HepG2 (cell line): ENCODE results near the gene MPST. TPM values are rescaled to one million over a fixed set of nuclear protein-coding genes. Genes with fewer than 3 reads are reported as not detected.

ENCODE experiments used
- BCL6 ChIP-seq: IDR thresholded peaks from 2 replicates; pipeline ENCODE4 v1.6.1; 2016; ENCODE audit warnings: missing genetic modification reagents, missing compliant biosample characterization
- BRF2 ChIP-seq: sonication (generic); formaldehyde crosslinking; IDR thresholded peaks from 2 replicates; pipeline ENCODE4 v1.8.1; 2022; ENCODE audit warnings: mild to moderate bottlenecking, missing genetic modification reagents
- DZIP1 ChIP-seq: sonication (generic); formaldehyde crosslinking; IDR thresholded peaks from 2 replicates; pipeline ENCODE4 v1.5.0; 2020; ENCODE audit warnings: mild to moderate bottlenecking, missing genetic modification reagents
- FOXC1 ChIP-seq: sonication (generic); formaldehyde crosslinking; IDR thresholded peaks from 2 replicates; pipeline ENCODE4 v1.8.0; 2022; ENCODE audit warnings: mild to moderate bottlenecking, missing genetic modification reagents, borderline replicate concordance
- GMEB2 ChIP-seq: IDR thresholded peaks from 2 replicates; pipeline ENCODE4 v1.6.1; 2016; ENCODE audit warnings: missing biosample characterization, missing genetic modification reagents, low read depth
- HNF1B ChIP-seq: sonication (generic); formaldehyde crosslinking; IDR thresholded peaks from 2 replicates; pipeline ENCODE4 v1.5.1; 2020; ENCODE audit warnings: mild to moderate bottlenecking, moderate library complexity, missing genetic modification reagents
- MYC ChIP-seq: sonication (generic); formaldehyde crosslinking; IDR thresholded peaks from 2 replicates; pipeline ENCODE4 v1.9.0; 2021; ENCODE audit warnings: missing genetic modification reagents, borderline replicate concordance
- RBFOX2 ChIP-seq: fragments of 200-400 bp; formaldehyde crosslinking; IDR thresholded peaks from 2 replicates; pipeline ENCODE4 v1.6.1; 2017; ENCODE audit warnings: low read depth, mild to moderate bottlenecking, low read length
- SMC3 ChIP-seq: IDR thresholded peaks from 2 replicates; pipeline ENCODE4 v1.6.1; 2011; ENCODE audit warnings: low read length, improper control_type of control experiment
- SRSF1 ChIP-seq: fragments of 200-400 bp; formaldehyde crosslinking; optimal IDR thresholded peaks from 2 replicates; pipeline ENCODE3; 2017; ENCODE audit warnings: mild to moderate bottlenecking, low read depth, low read length, moderate library complexity
- TIGD3 ChIP-seq: sonication (generic); formaldehyde crosslinking; IDR thresholded peaks from 2 replicates; pipeline ENCODE4 v1.5.1; 2020; ENCODE audit warnings: mild to moderate bottlenecking, missing genetic modification reagents, borderline replicate concordance
- ZNF10 ChIP-seq: sonication (generic); formaldehyde crosslinking; IDR thresholded peaks from 2 replicates; pipeline ENCODE4 v1.4.0; 2020; ENCODE audit warnings: mild to moderate bottlenecking, low read depth, missing genetic modification reagents, borderline replicate concordance
- ZNF121 ChIP-seq: sonication (generic); formaldehyde crosslinking; IDR thresholded peaks from 2 replicates; pipeline ENCODE4 v1.5.0; 2020; ENCODE audit warnings: mild to moderate bottlenecking, missing genetic modification reagents
- ZNF138 ChIP-seq: sonication (generic); formaldehyde crosslinking; IDR thresholded peaks from 2 replicates; pipeline ENCODE4 v1.5.0; 2020; ENCODE audit warnings: mild to moderate bottlenecking, low read depth, missing genetic modification reagents
- ZNF30 ChIP-seq: sonication (generic); formaldehyde crosslinking; IDR thresholded peaks from 2 replicates; pipeline ENCODE4 v1.5.0; 2020; ENCODE audit warnings: mild to moderate bottlenecking, missing genetic modification reagents
- ZNF362 ChIP-seq: sonication (generic); formaldehyde crosslinking; IDR thresholded peaks from 2 replicates; pipeline ENCODE4 v1.4.0; 2020; ENCODE audit warnings: missing genetic modification reagents, mild to moderate bottlenecking, borderline replicate concordance
- ZNF7 ChIP-seq: IDR thresholded peaks from 2 replicates; pipeline ENCODE4 v1.6.1; 2016; ENCODE audit warnings: missing biosample characterization, missing genetic modification reagents
- ZSCAN21 ChIP-seq: sonication (generic); formaldehyde crosslinking; IDR thresholded peaks from 2 replicates; pipeline ENCODE4 v1.8.0; 2022; ENCODE audit warnings: mild to moderate bottlenecking, missing genetic modification reagents, moderate library complexity, borderline replicate concordance
- polyA plus RNA-seq, 8 experiments: library from polyadenylated mRNA; depleted of rRNA in 3 of 8; stranded (reverse) in 7 of 8; unstranded in 1 of 8; fragments of >200 nt; fragmentation: Illumina TruSeq in 4 of 8; extraction: Trizol in 4 of 8; gene quantifications; 2 replicates each; pipeline versions ENCODE4 v1.2.1 to v1.2.3, GENCODE V29; 2011 to 2016; ENCODE audit warnings: low read depth in 4 of 8, missing spikeins in 1 of 8, mixed read lengths in 1 of 8; ENCODE audit not compliant: insufficient read depth in 1 of 8
- total RNA-seq, 5 experiments: library from RNA; depleted of rRNA; stranded (reverse); fragments of >200 nt; fragmentation: Illumina TruSeq; extraction: Trizol; gene quantifications; 2 replicates each; pipeline ENCODE4 v1.2.3, GENCODE V29; 2016; ENCODE audit warnings: low read depth in 1 of 5

The MPST gene
- total and polyA plus RNA-seq, 2 of the 13 experiments (the other 11 are each of a cell fraction or from before 2014, with no cell fraction given) = 133 to 141 TPM

- TF ChIP-seq ZNF362 = no peak
- no peak for TF ChIP-seq ZNF30
- 0 out of 2 replicates have a peak, but pooled peaks have one; percentile 40 for TF ChIP-seq BRF2 (CRISPR knock-in tag)
- no peak for TF ChIP-seq TIGD3 (CRISPR knock-in tag)
- TF ChIP-seq GMEB2 (CRISPR knock-in tag) = no peak
- TF ChIP-seq ZSCAN21 (CRISPR knock-in tag) = no peak
- peak; percentile 93 for TF ChIP-seq RBFOX2
- TF ChIP-seq SRSF1 = peak; percentile 44
- TF ChIP-seq MYC (CRISPR knock-in tag) = no peak
- TF ChIP-seq ZNF121 (CRISPR knock-in tag) = 0 out of 2 replicates have a peak, but pooled peaks have one; percentile 28
- TF ChIP-seq ZNF10 = no peak
- no peak for TF ChIP-seq HNF1B (CRISPR knock-in tag)
- TF ChIP-seq BCL6 (CRISPR knock-in tag) = no peak
- TF ChIP-seq FOXC1 (CRISPR knock-in tag) = no peak; the same call in 1 of the 2 replicates
- no peak for TF ChIP-seq ZNF7
- no peak for TF ChIP-seq DZIP1
- TF ChIP-seq SMC3 = no peak
- TF ChIP-seq ZNF138 (CRISPR knock-in tag) = no peak
Measured at GRCh38 chr22:37019309-37020191, at the start of gene MPST, which contains the start of gene TST (continued).
